GM19238 (cell line): ENCODE data around the gene SDK1.
"Not testable (repeated sequence)": the region's sequence is repeated elsewhere in the genome, so short reads cannot be mapped to it uniquely, and the experiment has no call there.

Source experiments
- DNase-seq: peaks from one replicate; pipeline ENCODE4 v3.0.0; 2011; ENCODE audit warnings: low spot score; ENCODE audit not compliant: insufficient read length

SDK1 gene

DNA sequence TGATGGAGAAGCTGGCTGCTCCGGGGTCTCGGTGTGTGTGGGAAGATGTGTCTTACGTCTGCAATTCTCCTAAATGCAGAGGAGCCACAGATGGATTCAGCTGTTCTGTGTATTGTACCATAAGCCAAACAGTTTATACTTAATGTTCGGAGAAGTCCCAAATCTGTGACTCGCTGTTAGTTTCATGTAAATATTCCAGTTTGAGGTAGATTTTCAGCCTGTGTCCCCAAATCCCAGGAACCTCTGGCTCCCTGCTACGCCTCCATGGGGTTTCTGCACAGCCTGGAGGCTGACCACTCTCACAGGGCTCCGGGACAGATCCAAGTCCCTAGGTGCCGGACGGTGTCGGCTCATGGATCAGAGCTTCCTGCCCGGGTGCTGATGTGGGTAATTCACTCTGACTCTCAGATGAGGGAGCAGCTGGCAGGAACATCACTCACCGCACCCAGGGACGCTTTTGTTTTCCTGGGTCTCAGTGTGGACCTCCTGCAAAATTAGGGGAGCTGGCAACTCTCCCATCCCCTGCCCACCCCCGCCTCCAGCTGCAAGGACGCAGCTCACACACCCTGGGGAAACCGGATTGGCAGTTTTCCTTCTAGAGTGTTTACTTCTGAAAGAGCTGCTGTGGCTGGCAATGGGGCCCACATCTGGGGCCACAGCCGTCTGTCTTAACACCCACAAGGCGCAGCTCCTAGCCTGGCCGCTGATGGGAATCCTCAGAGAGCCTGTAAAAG lies 960.0 kb downstream of the SDK1 start:
- no peak for DNase-seq

DNA sequence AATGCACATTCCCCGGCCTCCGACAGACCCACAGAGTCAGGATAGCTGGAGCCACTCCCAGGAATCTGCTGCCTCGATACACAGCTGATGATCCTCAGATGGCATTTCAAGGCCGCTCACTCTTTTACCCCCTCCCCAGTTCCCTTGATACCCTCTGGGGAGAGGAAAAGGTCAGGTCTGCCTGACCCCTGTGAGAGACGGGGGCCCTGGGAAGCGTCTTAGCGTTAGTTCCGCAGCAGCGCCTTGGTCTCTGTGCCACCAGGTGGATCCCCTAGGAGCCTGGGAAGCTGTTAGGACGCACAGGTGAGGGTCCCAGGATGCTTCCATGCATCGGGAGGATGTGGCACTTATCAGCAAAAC lies 960.5 kb downstream of the SDK1 start:
- DNase-seq = no peak

DNA sequence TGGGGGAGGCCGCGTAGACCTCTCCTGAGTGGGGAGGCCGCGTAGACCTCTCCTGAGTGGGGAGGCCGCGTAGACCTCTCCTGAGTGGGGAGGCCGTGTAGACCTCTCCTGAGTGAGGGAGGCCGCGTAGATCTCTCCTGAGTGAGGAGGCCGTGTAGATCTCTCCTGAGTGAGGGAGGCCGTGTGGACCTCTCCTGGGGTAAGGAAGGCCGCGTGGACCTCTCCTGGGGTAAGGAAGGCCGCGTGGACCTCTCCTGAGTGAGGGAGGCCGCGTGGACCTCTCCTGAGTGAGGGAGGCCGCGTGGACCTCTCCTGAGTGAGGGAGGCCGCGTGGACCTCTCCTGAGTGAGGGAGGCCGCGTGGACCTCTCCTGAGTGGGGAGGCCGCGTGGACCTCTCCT lies 963.2 kb downstream of the SDK1 start:
- DNase-seq = not testable (repeated sequence)

DNA sequence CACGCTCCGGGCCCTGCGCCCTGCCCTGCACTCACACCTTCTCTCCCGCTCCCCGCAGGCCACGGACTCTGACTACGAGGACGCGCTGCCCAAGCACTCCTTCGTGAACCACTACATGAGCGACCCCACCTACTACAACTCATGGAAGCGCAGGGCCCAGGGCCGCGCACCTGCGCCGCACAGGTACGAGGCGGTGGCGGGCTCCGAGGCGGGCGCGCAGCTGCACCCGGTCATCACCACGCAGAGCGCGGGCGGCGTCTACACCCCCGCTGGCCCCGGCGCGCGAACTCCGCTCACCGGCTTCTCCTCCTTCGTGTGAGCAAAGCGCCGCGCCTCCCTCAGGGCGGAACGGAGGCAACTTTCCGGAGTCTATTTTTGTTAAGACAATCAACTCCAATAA lies 964.0 kb downstream of the SDK1 start:
- DNase-seq = no peak

DNA sequence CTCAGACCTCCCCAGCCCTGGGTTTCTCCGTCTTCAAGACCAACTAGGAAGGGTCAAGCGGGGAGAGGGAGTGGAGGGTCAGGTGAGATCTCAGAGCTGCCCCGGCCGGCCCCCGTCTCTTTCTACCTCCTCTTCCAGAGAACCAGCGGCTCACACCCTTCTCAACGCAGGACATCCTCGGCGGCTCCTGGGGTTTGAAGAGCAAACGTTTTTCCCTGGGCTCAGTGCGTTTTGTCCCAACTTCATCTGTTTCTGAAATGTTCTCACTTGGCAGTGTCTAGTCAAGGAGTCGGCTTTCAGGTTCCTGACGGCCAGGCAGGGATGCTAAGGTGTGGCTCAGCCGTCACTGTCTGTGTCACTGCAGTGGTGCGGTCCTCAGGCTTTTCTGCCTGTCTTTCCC lies 964.6 kb downstream of the SDK1 start:
- DNase-seq = no peak

DNA sequence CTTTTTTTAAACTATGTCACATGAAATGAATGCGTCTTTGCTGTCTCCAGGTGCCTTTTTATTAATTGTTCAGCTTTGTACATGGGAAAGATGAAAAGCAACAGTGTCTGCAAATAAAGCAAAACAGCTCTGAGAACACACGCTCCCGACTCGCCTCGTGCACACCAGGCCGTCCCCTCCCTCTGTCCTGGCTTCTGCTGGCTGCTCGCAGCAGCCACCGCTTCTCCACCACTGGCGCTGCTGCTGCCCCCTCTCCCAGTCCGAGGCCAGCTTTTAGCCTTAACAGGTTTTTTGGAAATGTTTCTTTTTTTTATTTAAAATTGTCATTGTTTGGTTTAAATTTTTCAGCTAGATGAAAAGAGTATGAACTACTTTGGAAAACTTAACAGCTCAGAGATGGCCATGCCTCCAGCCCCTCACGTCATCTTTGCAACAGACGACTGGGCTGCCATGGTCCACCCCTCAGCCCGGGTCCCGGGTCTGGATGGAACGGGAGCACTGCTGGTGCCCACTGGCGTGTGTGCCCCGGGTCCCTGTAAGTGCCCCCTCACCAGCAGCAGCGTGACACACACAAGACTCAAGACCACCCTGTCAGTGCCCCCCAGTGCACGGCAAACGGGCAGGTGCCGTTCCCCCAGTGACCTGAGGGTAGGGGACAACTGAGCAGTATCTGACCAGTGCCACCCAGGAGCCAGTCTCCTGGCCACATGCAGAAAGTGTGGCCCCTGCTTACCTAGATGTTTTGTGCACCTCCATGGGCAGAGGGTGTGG lies 965.4 kb downstream of the SDK1 start:
- no peak for DNase-seq

DNA sequence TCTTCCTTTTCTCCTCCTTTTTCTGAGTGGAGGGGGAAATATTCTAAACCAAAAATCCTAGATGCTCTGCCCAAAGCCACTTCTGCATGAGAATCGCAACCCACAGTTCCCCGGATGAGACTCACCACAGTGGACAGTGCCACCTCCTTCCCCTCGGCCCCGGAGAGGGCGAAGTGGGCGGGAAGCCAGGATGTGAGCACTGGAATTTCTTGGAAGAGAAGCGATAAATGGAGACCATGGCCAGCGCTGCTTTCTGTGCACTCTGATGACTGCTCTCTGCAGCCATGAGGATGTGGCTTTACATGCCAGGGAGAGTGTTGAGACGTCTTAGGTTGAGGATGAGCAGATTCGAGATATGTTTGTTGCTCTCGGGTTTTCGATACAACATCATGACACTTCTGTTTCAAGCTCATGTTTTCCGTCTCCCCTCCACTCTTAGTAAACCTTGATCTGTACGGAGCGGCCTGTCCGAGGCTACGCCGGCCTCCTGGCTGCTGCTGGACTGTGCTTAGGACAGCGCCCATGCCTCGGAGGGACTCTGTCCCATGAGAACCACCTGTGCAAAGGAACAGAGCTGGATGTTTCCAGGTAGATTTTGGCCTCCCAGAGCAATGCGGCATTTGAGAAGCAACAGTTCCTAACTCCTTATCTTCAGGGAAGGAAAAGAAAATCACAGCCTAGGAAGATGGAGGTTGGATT lies 966.4 kb downstream of the SDK1 start:
- no peak for DNase-seq

DNA sequence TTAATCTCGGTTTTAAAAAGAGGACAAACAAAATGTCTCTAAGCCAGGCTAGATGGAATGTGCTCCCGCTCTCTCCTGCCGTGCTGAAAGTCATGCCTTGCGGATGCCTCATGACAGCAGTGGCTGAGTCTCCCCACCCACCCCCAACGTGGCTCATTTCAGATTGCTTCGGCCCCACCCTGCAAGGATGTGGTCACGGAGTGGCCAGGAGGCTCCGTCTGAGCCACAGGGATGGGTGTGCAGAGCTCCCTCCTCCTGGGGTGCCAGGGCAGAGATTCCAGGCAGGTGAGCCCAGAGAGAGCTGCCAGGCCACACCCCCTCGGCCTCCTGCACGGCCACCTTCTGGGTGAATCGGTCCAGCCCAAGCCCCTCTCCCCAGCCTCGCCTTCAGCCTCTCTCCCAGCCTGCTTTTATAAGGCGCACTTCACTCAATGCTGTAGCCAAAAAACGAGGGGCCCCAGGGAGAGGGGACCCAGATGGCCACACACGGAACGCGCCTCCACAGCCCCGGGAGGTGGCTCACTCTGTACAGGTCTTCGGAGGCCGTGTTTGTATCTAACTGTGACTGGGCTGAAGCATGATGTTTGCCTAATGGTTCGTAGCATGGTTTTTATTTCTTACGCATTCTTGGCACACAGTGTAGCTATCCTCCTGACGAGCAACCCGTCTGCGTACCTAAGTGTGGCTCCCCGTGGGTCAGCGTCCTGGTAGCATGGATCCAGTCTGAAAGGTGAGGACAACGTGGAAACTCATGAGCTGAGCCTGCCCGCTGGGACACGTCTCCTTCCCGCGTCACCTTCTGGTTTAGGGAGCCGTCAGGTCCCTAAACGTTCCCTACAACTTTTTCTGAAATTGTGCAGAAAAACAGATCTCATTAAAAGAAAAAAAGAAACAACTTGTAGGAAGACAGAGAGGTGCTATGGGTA lies 967.3 kb downstream of the SDK1 start:
- no peak for DNase-seq

DNA sequence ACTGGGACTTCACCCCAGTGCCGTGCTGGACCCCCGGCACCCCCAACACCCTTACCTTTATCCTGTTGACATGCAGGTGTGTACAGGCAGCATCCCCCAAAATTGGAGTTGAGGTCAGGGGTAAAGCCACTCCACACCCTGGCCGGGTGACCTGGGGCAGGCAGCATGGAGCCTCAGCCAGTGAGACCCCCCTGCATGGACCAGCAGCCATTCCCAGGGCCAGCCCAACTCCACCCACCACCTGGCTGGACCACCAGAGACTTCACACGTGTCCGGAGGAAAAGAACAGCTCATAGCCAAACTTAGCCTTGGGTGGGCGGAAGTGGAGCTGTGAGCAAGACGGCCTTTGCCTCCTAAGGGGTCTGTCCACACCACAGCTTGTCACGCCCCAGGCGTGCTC lies 968.0 kb downstream of the SDK1 start:
- no peak for DNase-seq

DNA sequence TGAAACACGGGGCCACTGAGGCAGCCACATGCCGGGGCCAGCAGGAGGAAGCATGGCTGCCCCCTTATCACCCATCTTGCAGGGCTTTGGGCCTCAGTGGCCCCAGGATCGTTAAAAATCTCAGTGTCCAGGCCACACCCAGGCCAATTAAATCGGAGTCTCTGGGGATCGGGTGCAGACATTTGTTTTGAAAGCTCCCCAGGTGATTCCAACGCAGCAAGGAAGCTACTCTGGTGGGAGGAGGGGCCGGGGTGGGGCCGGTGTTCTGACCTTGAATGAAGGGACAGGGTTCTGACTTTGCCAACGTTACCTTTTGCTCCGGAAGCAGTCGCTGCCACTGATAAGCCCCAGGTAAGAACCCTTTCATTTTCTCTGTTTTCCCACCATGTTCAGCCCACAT lies 968.7 kb downstream of the SDK1 start:
- no peak for DNase-seq

DNA sequence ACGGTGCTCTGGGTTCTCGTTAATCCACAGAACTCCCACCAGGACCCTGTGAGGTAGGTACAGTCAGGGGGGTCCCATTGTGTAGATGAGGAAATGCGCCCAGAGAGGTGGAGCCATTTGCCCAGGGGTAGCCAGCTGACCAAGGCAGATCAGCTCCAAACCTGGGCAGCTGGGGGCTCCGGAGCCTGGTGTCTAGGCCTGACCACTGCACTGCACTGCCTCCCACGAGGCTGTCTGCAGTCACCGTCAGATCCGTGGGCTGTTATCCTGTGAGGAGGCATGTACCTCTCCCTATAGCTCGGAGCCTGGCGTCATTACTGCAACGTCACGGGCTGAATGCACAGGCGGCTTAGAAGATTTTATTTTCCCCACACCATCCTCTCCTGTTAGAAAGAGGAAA lies 969.2 kb downstream of the SDK1 start:
- no peak for DNase-seq

DNA sequence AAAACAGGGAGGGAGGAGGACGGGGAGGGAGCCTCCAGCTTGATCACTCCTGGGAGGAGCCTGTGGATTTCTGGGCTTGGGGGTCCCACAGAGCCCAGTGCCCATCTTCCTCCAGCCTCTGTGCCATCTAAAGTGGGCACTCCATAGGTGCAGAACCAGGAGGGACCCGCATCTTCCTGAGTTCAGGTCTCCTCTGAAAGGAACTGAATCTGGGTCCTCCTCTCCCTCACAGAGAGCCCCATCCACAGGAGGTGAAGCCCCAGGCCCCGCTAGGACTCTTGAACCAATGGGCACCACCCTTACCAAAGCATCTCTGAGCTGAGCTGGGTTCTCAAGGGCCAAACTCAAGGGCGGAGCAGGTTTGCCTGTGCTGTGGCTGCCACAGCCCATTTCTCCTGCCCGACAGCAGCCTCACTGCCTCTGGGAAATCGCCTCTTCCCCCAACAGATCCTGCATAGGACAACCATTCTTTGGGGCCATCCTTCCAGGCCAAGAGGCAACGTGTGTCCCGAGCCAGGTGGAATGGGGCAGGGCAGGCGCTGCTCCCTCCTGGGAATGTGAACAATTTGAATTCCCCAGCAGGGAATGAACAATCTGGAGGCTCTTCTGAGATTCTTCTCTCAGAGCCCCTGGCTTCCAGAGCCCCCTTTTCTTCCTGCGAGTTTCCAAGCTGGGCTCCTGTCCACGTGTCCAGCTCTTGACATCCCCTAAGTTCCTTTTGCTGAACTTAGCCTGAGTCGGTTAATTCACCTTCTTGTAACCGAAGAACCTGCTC lies 970.1 kb downstream of the SDK1 start:
- DNase-seq = no peak

DNA sequence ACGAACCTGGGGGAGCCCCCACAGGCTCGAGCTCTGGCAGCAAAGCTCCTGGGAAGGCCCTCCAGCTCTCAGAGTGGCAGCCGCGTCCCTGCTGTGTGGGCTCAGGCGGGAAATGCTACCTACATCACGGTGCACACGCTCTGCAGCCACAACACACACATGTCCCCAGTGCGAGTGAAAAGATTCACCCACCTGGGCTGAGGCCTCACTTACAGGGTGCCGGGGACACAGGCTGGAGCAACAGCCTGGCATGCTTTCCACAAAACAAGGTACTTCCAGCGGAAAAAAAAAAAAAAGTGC lies 970.6 kb downstream of the SDK1 start:
- DNase-seq = no peak

DNA sequence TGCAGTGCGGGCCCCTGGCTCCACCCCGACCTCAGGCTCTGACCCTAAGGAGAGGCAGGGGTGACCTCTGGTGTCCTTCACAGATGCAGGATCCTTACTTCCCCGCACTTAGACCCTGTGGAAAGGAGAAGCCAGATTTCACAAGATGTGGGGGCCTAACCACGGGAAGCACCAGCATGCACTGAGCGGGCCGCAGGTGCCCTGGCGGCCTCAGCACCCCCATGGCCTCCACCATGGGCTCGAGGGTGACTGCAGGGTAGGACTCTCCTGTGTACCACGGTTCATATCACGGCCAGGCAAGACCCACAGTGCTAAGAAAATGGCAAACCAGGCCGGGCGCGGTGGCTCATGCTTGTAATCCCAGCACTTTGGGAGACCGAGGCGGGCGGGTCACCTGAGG lies 971.1 kb downstream of the SDK1 start:
- DNase-seq = no peak

DNA sequence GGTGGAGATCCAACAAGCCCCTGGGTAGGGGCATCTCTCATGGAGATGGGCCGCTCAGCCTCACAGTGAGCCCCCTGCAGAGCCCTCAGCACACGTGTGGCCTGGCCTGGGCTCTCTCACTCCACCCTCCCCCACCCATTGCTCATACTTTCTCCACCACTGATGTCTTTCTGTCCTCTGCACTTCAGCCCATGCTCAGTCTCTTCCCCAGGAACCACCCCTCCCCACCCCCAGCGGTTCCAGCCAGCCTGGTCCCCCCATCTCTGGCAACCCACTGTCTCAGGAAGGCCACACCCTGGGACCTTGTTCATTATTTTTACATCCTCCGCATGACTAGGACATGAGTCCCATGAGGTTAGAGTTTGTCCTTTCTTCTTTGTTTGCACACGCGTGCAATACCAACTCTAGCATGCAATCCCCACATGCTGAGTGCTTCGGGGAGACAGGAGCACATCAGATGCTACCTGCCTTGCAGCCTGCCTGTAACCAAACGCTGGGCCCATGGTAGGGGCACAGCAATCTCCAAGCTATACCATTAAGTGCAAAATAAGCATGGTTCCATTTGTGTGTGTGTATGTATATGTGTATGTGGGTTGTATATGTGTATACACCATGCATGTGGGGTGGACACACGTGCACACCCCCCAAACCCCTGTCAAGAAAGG lies 972.6 kb downstream of the SDK1 start:
- no peak for DNase-seq

DNA sequence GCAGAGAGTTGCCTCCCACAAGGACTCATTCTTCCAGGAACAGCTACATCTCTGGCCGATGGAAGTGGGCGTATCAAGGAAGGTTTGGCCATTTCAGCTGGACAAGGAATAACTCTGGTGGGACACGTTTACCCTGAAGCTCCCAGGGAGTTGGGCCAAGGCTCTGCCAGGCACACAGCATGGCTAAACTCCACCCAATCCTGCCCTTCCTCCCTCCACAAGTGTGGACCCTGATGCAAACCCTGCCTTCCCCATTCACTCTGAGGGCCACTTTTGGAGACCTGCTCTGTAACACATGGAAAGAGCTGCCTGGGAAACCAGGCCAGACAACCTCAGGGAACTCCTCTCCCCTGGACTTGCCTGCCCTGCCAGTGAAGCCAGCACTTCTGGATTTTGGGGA lies 973.2 kb downstream of the SDK1 start:
- DNase-seq = no peak

DNA sequence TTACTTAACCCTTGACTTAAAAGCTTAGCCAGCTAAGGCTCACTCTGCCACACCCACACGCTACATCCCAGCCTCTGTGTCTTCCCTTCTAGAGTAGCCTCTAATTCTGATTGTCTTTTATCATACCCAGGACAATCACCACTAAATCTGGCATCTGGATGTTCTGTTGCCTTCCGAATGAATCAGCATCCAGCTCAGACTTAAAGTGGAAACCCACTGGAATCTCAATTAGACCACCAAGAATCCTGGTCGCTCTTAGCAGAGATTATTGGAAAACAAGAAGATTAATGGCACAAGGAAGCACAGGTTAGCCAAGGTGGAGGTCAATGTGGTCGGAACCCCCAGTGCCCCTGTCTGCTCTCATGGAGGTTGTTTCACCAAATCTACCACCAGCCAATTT lies 976.9 kb downstream of the SDK1 start:
- no peak for DNase-seq

DNA sequence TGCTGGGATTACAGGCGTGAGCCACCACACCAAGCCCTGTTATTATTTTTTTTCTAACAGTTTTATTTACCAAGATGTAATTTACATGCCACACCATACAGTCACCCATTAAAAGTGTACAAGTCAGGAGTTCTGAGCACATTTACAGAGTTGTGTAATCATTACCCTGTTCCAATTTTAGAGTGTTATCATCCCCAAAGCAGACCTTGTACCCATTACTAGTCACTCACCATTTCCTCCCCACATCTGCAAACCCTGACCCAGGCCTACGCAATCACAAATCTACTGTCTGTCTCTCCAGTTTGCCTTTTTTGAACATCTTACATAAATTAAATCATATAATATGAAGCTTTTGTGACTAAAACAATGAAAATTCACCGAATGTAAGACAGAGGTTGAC lies 978.2 kb downstream of the SDK1 start:
- no peak for DNase-seq

DNA sequence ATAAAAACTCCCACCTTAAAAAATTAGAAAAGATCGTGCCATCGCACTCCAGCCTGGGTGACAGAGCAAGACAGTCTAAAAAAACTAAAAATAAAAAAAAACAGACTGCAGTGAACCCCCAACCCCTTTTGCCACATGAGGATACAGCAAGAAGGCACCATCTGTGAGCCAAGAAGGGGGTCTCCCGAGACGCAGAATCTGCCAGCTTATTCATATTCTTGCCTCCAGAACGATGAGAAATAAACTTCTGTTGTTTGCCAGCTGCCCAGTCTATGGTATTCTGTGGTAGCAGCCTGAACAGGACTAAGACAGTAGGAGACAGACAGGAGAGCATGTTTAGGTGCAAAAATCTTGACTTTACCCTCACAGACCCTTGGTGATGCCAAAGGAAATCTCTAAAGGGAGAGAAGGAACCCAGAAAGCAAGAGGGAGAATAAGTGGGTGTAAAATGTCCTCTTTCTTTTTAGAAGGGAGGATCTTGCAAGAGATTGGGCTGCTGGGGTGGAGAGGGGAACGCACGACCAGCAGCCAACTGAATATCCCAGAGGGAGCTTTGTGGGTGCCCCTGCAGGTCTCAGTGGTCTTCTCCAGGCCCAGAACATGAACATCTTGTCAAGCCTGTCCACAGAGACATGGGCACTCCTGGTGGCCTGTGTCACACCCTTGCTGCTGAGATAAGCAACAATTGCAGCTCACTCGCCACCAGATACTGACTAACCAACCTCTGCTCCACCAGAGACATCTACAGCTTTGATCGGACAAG lies 980.4 kb downstream of the SDK1 start:
- no peak for DNase-seq
